H1 (cell line): Measurements from ENCODE around the gene FRMD5. TPM values are rescaled to one million over a fixed set of nuclear protein-coding genes. Genes with fewer than 3 reads are reported as not detected.

Experiments
- CTCF ChIA-PET: fragments of 300-600 bp; sonication (Branson Sonifier 250); formaldehyde crosslinking; loops from one replicate; lab custom pipeline; 2021; ENCODE audit not compliant: partially characterized antibody; lab: Charles Lee
- POLR2A ChIA-PET: fragments of 300-600 bp; sonication (Branson Sonifier 250); formaldehyde crosslinking; loops from one replicate; lab custom pipeline; 2021; ENCODE audit warnings: inconsistent platforms; ENCODE audit not compliant: partially characterized antibody; lab: Charles Lee
- DNase-seq, 2 experiments: peaks; one replicate each; pipeline versions ENCODE4 v3.0.0 to v3.0.0-alpha.2; 2010 to 2022; ENCODE audit warnings: low spot score in 2 of 2, low read depth in 1 of 2, mixed read lengths in 1 of 2
- FAIRE-seq: peaks from 2 replicates; lab custom pipeline; 2011; peaks lifted over from hg19 to GRCh38; lab: Jason Lieb, UNC
- H2AFZ ChIP-seq: 2 replicates; pipeline ENCODE4 v1.8.1; 2012; ENCODE audit warnings: low read length, inconsistent platforms
- H2AK5ac ChIP-seq: 2 replicates; pipeline ENCODE4 v1.6.1; 2013; ENCODE audit warnings: low read depth, low read length
- H2BK120ac ChIP-seq: replicated peaks from 2 replicates; pipeline ENCODE3; 2013; ENCODE audit warnings: low read depth, low read length, inconsistent platforms
- H2BK12ac ChIP-seq: 2 replicates; pipeline ENCODE4 v1.6.1; 2013; ENCODE audit warnings: low read depth, low read length
- H2BK15ac ChIP-seq: 2 replicates; pipeline ENCODE4 v1.6.1; 2013; ENCODE audit warnings: low read length
- H2BK20ac ChIP-seq: 2 replicates; pipeline ENCODE4 v1.6.1; 2013; ENCODE audit warnings: low read length
- H2BK5ac ChIP-seq: 2 replicates; pipeline ENCODE4 v1.6.1; 2013; ENCODE audit warnings: low read depth, low read length
- H3K14ac ChIP-seq: 2 replicates; pipeline ENCODE4 v1.6.1; 2013; ENCODE audit warnings: inconsistent platforms; ENCODE audit not compliant: insufficient read length
- H3K18ac ChIP-seq: 2 replicates; pipeline ENCODE4 v1.6.1; 2013; ENCODE audit warnings: low read length; ENCODE audit errors: extremely low read depth
- H3K23ac ChIP-seq: 2 replicates; pipeline ENCODE4 v1.6.1; 2013; ENCODE audit warnings: inconsistent platforms; ENCODE audit not compliant: insufficient read length
- H3K23me2 ChIP-seq: 2 replicates; pipeline ENCODE4 v1.6.1; 2013; ENCODE audit warnings: low read depth, low read length
- H3K27ac ChIP-seq: 2 replicates; pipeline ENCODE4 v1.6.1; 2011; ENCODE audit warnings: low read depth, low read length, inconsistent platforms
- H3K27me3 ChIP-seq, 4 experiments: replicated peaks in 1 of 4; 1 replicate in 1 of 4; 2 replicates in 3 of 4; pipeline versions ENCODE4 v1.6.1 to v1.8.1; 2011 to 2013; ENCODE audit warnings: low read length in 3 of 4, mild to moderate bottlenecking in 3 of 4, inconsistent platforms in 2 of 4, mixed read lengths in 2 of 4, moderate library complexity in 1 of 4; ENCODE audit not compliant: control insufficient read depth in 3 of 4, insufficient read depth in 3 of 4; ENCODE audit errors: extremely low read depth in 1 of 4
- H3K36me3 ChIP-seq, 4 experiments: 2 replicates each; pipeline versions ENCODE4 v1.6.1 to v1.8.1; 2011 to 2013; ENCODE audit warnings: mild to moderate bottlenecking in 4 of 4, low read length in 3 of 4, moderate library complexity in 2 of 4, control low read depth in 1 of 4, inconsistent platforms in 1 of 4; ENCODE audit not compliant: insufficient read depth in 4 of 4, control insufficient read depth in 2 of 4
- H3K4ac ChIP-seq: replicated peaks from 2 replicates; pipeline ENCODE3; 2013; ENCODE audit warnings: low read length, low read depth, mixed read lengths, inconsistent platforms; ENCODE audit not compliant: insufficient read length
- H3K4me1 ChIP-seq, 4 experiments: replicated peaks in 1 of 4; 1 replicate in 1 of 4; 2 replicates in 3 of 4; pipeline versions ENCODE4 v1.6.1 to v1.8.1; 2011 to 2013; ENCODE audit warnings: low read length in 3 of 4, inconsistent platforms in 2 of 4, mixed read lengths in 1 of 4; ENCODE audit not compliant: insufficient read depth in 4 of 4, control insufficient read depth in 3 of 4
- H3K4me2 ChIP-seq, 2 experiments: 2 replicates each; pipeline versions ENCODE4 v1.6.1 to v1.8.1; 2011 to 2013; ENCODE audit warnings: low read depth in 2 of 2, low read length in 2 of 2, control low read depth in 1 of 2, inconsistent platforms in 1 of 2, mild to moderate bottlenecking in 1 of 2; ENCODE audit not compliant: insufficient read depth in 1 of 2
- H3K4me3 ChIP-seq, 4 experiments: fragments of 200-600, 300-600 bp in 1 of 4; sonication (generic), shearing (Covaris generic), sonication (Bioruptor Twin) in 1 of 4; 2 replicates each; pipeline versions ENCODE4 v1.5.1 to v1.8.1; 2011 to 2016; ENCODE audit warnings: low read length in 4 of 4, low read depth in 3 of 4, control low read depth in 2 of 4, inconsistent platforms in 2 of 4, mild to moderate bottlenecking in 2 of 4, mixed read lengths in 1 of 4, moderate library complexity in 1 of 4; ENCODE audit not compliant: insufficient read depth in 2 of 4; ENCODE audit errors: extremely low read depth in 1 of 4
- H3K56ac ChIP-seq: replicated peaks from 2 replicates; pipeline ENCODE3; 2013; ENCODE audit warnings: low read depth, mild to moderate bottlenecking, mixed read lengths, low read length, inconsistent platforms; ENCODE audit not compliant: insufficient read length
- H3K79me1 ChIP-seq: 2 replicates; pipeline ENCODE4 v1.6.1; 2013; ENCODE audit warnings: low read depth, low read length, control low read depth
- H3K79me2 ChIP-seq, 2 experiments: 2 replicates each; pipeline versions ENCODE4 v1.6.1 to v1.8.1; 2012 to 2013; ENCODE audit warnings: low read length in 2 of 2, mild to moderate bottlenecking in 2 of 2, inconsistent platforms in 1 of 2; ENCODE audit not compliant: insufficient read depth in 2 of 2, control insufficient read depth in 1 of 2
- H3K9ac ChIP-seq, 4 experiments: replicated peaks in 1 of 4; 1 replicate in 1 of 4; 2 replicates in 3 of 4; pipeline versions ENCODE4 v1.6.1 to v1.8.1; 2011 to 2013; ENCODE audit warnings: low read depth in 3 of 4, low read length in 3 of 4, control low read depth in 2 of 4, mild to moderate bottlenecking in 2 of 4, moderate library complexity in 2 of 4, inconsistent platforms in 1 of 4; ENCODE audit errors: extremely low read depth in 1 of 4
- H3K9me3 ChIP-seq, 2 experiments: 2 replicates each; pipeline versions ENCODE4 v1.6.1 to v1.8.1; 2012 to 2013; ENCODE audit warnings: mild to moderate bottlenecking in 2 of 2, moderate library complexity in 2 of 2, control low read depth in 1 of 2, inconsistent platforms in 1 of 2, low read depth in 1 of 2, low read length in 1 of 2, mixed read lengths in 1 of 2; ENCODE audit not compliant: insufficient read depth in 2 of 2
- H4K20me1 ChIP-seq, 2 experiments: replicated peaks in 1 of 2; 2 replicates each; pipeline versions ENCODE3 to v1.8.1; 2011 to 2013; ENCODE audit warnings: inconsistent platforms in 2 of 2, low read length in 2 of 2, mild to moderate bottlenecking in 1 of 2; ENCODE audit not compliant: insufficient read depth in 2 of 2, control insufficient read depth in 1 of 2
- H4K5ac ChIP-seq: 2 replicates; pipeline ENCODE4 v1.6.1; 2013; ENCODE audit warnings: low read length, low read depth, mixed read lengths, inconsistent platforms; ENCODE audit not compliant: insufficient read length
- H4K8ac ChIP-seq: 2 replicates; pipeline ENCODE4 v1.8.0; 2013; ENCODE audit warnings: mild to moderate bottlenecking, moderate library complexity, low read length, inconsistent platforms; ENCODE audit not compliant: insufficient read depth; ENCODE audit errors: extremely low read depth
- H4K91ac ChIP-seq: replicated peaks from 2 replicates; pipeline ENCODE3; 2013; ENCODE audit warnings: low read length, mixed read lengths, inconsistent platforms; ENCODE audit not compliant: insufficient read length
- CTBP2 ChIP-seq: IDR thresholded peaks from 2 replicates; pipeline ENCODE4 v1.7.0; 2011; ENCODE audit warnings: borderline replicate concordance, mild to moderate bottlenecking, moderate library complexity, mixed read lengths, low read length; ENCODE audit not compliant: insufficient read depth, insufficient read length
- EP300 ChIP-seq, 2 experiments: IDR thresholded peaks; 1 replicate in 1 of 2; 2 replicates in 1 of 2; pipeline ENCODE4 v1.6.1; 2011 to 2012; ENCODE audit warnings: low read depth in 2 of 2, low read length in 2 of 2, mild to moderate bottlenecking in 2 of 2, borderline replicate concordance in 1 of 2, inconsistent platforms in 1 of 2, moderate library complexity in 1 of 2
- HDAC6 ChIP-seq: IDR thresholded peaks from one replicate; pipeline ENCODE4 v1.7.1; 2012; ENCODE audit warnings: low read depth, mild to moderate bottlenecking, inconsistent platforms, low read length, moderate library complexity
- SAP30 ChIP-seq: fragments of 300-600 bp; sonication (generic); IDR thresholded peaks from 2 replicates; pipeline ENCODE4 v1.7.1; 2012; ENCODE audit warnings: low read length, moderate library complexity, mild to moderate bottlenecking, inconsistent platforms; ENCODE audit not compliant: insufficient read depth, insufficient replicate concordance
- SRF ChIP-seq: IDR thresholded peaks from 2 replicates; pipeline ENCODE4 v1.6.1; 2011; ENCODE audit warnings: mild to moderate bottlenecking, low read depth, low read length, moderate library complexity
- TAF1 ChIP-seq: IDR thresholded peaks from 2 replicates; pipeline ENCODE4 v1.6.1; 2011; ENCODE audit warnings: mild to moderate bottlenecking, low read depth, low read length
- YY1 ChIP-seq: IDR thresholded peaks from 2 replicates; pipeline ENCODE4 v1.6.1; 2011; ENCODE audit warnings: low read depth, mild to moderate bottlenecking, low read length
- WGBS, 2 experiments: shearing (Covaris generic) in 1 of 2; methylation state at CpG; one replicate each; pipeline versions ENCODE4 v1.1.6 to v1.1.7; 2013 to 2015; ENCODE audit warnings: low lambda C conversion rate in 2 of 2, mixed read lengths in 2 of 2, inconsistent platforms in 1 of 2, low coverage in 1 of 2, missing lambda C conversion rate in 1 of 2; ENCODE audit not compliant: insufficient replicate concordance in 2 of 2, insufficient coverage in 1 of 2, insufficient read length in 1 of 2; ENCODE audit errors: extremely low coverage in 1 of 2, missing lambda C conversion rate in 1 of 2; 5-methylcytosine and 5-hydroxymethylcytosine counted together
- polyA plus RNA-seq, 7 experiments: library from polyadenylated mRNA; depleted of rRNA in 3 of 7; stranded (reverse) in 5 of 7; unstranded in 2 of 7; fragments of >200 nt in 5 of 7; fragments of 200-250 nt in 2 of 7; gene quantifications; 1 replicate in 5 of 7; 2 replicates in 1 of 7; 4 replicates in 1 of 7; pipeline versions ENCODE4 v1.2.1 to v1.2.3, GENCODE V29; 2011 to 2013; ENCODE audit warnings: missing spikeins in 2 of 7, mixed read lengths in 2 of 7
- total RNA-seq: library from RNA; stranded (reverse); fragmentation: NEBNext Ultra II Directional; extraction: Animal tissue kit (Norgen Biotek cat#: 25700); gene quantifications from 2 replicates; pipeline ENCODE4 v1.2.1, GENCODE V29; 2021

FRMD5 gene
- total and polyA plus RNA-seq, 2 of the 8 experiments (the other 6 are each of a cell fraction or from before 2014, with no cell fraction given), result 10.1 to 12.6 TPM

DNA sequence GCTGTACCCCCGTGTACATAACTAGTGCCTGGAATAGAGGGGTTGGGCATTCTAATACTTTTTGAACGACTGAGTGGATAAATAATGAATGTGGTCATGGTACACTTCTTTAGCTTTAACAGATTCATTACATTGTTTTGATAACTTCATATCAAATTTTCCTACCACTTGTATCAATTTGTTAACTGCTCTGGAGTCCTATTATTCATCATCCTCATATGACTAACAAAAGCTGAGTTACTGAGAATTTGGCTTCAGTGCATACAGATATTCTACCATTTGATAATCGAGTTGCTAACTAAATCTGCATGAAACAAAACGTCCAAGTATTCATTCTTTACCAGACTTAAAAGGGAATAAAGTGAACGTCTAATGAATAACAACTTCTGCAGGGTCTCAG lies 31.7 kb downstream of the FRMD5 start:
- no peak overlapping the region for H2AFZ ChIP-seq
- CTCF ChIA-PET, result interaction anchor here (0.7 to 1.1 kb wide), 2 partner anchors 58 to 259 kb away, joined by 3 read pairs; no protein-coding TSS in a partner anchor
- no peak overlapping the region for H3K4me2 ChIP-seq
- TF ChIP-seq SRF (no peak), HDAC6 (no peak), CTBP2 (no peak), EP300 (IDR thresholded peaks at IDR 0.05; ENCODE audit: borderline replicate concordance in 1 of 2, low read depth in 2 of 2, low read length in 2 of 2) (no peak), SAP30 (no peak), YY1 (no peak), TAF1 (no peak)

More for the DNA sequence above, 31.7 kb downstream of the FRMD5 start:
- no peaks in the 10 kb centered on the region for H3K27me3 ChIP-seq
- no peak overlapping the region for H3K4ac ChIP-seq
- H4K91ac ChIP-seq, result no peak overlapping the region
- H3K14ac ChIP-seq, result no peak overlapping the region
- no peak overlapping the region for H3K18ac ChIP-seq
- H3K23ac ChIP-seq, result no peak overlapping the region
- no peak overlapping the region for H3K9ac ChIP-seq
- no peak overlapping the region for H3K4me3 ChIP-seq
- H2BK12ac ChIP-seq, result no peak overlapping the region
- H3K36me3 ChIP-seq, result no peaks in the 10 kb centered on the region
- H2BK20ac ChIP-seq, result no peak overlapping the region
- H3K27ac ChIP-seq, result no peak overlapping the region
- FAIRE-seq, result no peak
- no peak overlapping the region for H4K8ac ChIP-seq
- H2BK120ac ChIP-seq, result no peak overlapping the region
- DNase-seq, result no peak
- H3K9me3 ChIP-seq, result no peaks in the 10 kb centered on the region
- H4K20me1 ChIP-seq, result peaks cover 0 to 2% of the 10 kb centered on the region in 2 experiments
- 83% methylated on average over 5 of the region's 5 CpGs; no CpG with 5 or more reads in 1 of the 2 experiments for WGBS, 2 experiments
- H3K79me2 ChIP-seq, result no peaks in the 10 kb centered on the region
- H2BK5ac ChIP-seq, result no peak overlapping the region
- H4K5ac ChIP-seq, result no peak overlapping the region
- H2BK15ac ChIP-seq, result no peak overlapping the region
- POLR2A ChIA-PET, result interaction anchor here (0.6 kb wide), 1 partner anchor 1023 kb away, joined by 5 read pairs; no protein-coding TSS in a partner anchor
- no peaks in the 10 kb centered on the region for H3K23me2 ChIP-seq
- H2AK5ac ChIP-seq, result no peak overlapping the region
- H3K4me1 ChIP-seq, result 0 out of 7 replicates have a peak, but pooled peaks cover 0 to 2% (median 0%) of the 10 kb centered on the region in 4 experiments
- H3K79me1 ChIP-seq, result 0 out of 2 replicates have a peak, but pooled peaks cover 3% of the 10 kb centered on the region
- H3K56ac ChIP-seq, result no peak overlapping the region
